ENCODE data around the gene MME.

DNA sequence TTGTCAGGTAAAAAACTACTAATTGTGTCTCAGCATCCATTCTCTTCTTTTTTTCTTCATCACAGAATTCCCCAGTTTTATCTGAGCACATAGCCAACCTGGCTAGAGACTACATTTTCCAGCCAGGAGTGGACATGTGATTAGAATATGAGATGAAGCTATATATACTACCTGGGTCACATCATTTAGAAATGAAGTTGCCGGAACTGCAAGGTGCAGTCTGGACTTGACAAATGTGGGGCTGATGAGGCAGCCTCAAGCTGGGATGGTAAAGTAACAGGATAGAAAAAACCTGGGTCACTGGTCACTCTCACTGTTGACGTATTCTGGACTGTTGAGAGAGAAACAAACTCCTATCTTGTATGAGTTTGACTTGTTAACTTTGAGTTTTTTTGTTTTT is 113.7 kb downstream of the MME start:
- TF ChIP-seq POLR2A (IDR thresholded peaks at IDR 0.05) (no peak), POLR2AphosphoS5 (IDR thresholded peaks at IDR 0.05) (no peak)
- TF ChIP-seq, protein P1, sequence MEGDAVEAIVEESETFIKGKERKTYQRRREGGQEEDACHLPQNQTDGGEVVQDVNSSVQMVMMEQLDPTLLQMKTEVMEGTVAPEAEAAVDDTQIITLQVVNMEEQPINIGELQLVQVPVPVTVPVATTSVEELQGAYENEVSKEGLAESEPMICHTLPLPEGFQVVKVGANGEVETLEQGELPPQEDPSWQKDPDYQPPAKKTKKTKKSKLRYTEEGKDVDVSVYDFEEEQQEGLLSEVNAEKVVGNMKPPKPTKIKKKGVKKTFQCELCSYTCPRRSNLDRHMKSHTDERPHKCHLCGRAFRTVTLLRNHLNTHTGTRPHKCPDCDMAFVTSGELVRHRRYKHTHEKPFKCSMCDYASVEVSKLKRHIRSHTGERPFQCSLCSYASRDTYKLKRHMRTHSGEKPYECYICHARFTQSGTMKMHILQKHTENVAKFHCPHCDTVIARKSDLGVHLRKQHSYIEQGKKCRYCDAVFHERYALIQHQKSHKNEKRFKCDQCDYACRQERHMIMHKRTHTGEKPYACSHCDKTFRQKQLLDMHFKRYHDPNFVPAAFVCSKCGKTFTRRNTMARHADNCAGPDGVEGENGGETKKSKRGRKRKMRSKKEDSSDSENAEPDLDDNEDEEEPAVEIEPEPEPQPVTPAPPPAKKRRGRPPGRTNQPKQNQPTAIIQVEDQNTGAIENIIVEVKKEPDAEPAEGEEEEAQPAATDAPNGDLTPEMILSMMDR (IDR thresholded peaks at IDR 0.05): no peak

Data from prostate gland (tissue), 2 donors.